ENCODE results near the gene SEMA4D.

Gene SEMA4D

DNA sequence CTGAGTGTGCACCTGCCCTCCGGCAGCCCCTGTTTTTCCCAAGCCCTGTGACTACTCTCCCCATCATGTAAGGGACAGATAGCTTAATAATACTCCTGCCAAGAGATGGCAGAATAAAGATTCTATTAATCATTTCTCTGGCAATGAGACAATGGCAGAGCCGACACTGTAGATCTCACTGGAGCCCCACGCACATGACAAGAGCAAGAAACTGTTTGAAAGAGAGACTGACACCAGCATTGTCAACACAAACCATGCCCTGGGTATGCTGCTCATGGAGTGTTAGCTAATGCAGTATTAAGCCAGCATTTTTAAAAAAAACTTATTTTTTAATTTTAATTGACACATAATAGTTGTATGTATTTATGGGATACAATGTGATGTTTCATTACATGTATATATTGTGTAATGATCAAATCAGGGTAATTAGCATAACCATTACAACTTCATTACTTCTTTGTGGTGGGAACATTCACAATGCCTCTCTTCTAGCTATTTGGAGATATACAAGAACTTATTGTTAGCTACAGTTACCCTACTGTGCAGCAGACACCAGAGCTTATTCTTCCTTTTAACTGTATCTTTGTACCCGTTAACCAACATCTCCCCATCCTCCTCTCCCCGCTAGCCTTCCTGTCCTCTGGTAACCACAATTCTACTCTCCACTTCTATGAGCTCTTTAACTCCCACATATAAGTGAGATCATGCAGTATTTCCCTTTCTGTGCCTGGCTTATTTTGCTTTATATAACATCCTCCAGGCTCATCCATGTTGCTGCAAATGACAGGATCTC lies 31.5 kb upstream of the SEMA4D start:
- DNase-seq (ENCODE audit: low read depth): no peak
- TF ChIP-seq, protein P1, sequence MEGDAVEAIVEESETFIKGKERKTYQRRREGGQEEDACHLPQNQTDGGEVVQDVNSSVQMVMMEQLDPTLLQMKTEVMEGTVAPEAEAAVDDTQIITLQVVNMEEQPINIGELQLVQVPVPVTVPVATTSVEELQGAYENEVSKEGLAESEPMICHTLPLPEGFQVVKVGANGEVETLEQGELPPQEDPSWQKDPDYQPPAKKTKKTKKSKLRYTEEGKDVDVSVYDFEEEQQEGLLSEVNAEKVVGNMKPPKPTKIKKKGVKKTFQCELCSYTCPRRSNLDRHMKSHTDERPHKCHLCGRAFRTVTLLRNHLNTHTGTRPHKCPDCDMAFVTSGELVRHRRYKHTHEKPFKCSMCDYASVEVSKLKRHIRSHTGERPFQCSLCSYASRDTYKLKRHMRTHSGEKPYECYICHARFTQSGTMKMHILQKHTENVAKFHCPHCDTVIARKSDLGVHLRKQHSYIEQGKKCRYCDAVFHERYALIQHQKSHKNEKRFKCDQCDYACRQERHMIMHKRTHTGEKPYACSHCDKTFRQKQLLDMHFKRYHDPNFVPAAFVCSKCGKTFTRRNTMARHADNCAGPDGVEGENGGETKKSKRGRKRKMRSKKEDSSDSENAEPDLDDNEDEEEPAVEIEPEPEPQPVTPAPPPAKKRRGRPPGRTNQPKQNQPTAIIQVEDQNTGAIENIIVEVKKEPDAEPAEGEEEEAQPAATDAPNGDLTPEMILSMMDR (IDR thresholded peaks at IDR 0.05; ENCODE audit: low read length, missing control alignments): no peak
- no peak overlapping the region for H3K4me3 ChIP-seq (replicated peaks; ENCODE audit: low read depth, low read length)

DNA sequence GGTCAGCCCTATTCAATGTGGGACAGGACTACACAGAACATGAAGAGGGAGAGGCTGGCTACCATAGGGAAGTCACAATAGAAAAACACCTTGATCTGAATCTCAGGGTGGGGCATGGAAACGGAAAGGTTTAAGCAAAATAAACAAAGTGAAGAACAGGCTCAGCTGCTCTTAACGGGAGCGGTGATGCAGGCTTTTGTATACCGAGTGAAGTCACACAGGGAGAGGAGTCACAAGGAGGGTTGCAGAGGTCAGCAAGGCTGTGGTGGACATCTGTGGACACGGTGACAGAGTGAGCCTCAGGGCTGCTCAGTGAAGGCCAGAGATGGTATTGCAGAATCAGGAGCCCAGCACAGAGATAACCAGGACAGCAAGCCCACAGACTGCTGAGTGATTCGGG lies 30.6 kb upstream of the SEMA4D start:
- H3K4me3 ChIP-seq (replicated peaks; ENCODE audit: low read depth, low read length): no peak overlapping the region
- TF ChIP-seq, protein P1 (IDR thresholded peaks at IDR 0.05; ENCODE audit: low read length, missing control alignments): no peak
- DNase-seq (ENCODE audit: low read depth): no peak

DNA sequence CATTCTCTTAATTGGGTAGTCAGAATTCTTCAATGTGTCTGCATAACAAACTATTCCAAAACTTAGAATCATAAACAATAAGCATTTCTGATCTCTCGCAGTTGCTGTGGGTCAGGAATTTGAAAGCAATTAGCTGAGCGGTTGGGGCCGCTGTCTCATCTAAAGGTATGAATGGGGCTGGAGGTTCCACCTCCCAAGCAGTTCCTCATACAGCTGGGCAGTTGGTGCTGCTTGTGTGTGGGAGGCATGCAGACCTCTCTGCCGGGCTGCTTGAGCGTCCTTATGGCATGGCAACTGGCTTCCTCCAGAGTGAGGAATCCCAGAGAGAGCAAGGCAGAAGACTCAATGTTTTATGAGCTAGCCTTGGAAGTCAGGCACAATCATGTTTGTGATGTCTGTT lies 30.2 kb upstream of the SEMA4D start:
- TF ChIP-seq, protein P1 (IDR thresholded peaks at IDR 0.05; ENCODE audit: low read length, missing control alignments): no peak
- no peak overlapping the region for H3K4me3 ChIP-seq (replicated peaks; ENCODE audit: low read depth, low read length)
- no peak for DNase-seq (ENCODE audit: low read depth)

DNA sequence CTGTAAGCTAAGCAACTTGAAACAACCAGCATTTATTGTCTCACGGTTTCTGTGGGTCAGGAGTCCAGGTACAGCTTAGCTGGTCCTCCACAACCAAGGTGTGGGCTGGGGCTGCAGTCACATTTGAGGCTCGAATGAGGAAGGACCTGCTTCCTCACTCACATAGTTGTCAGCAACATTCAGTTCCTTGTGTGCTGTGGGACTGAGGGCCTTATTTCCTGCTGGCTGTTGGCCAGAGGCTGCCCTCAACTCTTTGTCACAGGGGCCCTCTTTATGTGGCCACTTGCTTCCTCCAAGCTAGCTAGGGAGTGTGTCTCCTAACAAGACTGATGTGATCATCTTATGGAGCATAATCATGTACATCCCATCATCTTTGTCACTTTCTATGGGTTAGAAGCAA lies 29.2 kb upstream of the SEMA4D start:
- no peak overlapping the region for H3K4me3 ChIP-seq (replicated peaks; ENCODE audit: low read depth, low read length)
- no peak for DNase-seq (ENCODE audit: low read depth)

DNA sequence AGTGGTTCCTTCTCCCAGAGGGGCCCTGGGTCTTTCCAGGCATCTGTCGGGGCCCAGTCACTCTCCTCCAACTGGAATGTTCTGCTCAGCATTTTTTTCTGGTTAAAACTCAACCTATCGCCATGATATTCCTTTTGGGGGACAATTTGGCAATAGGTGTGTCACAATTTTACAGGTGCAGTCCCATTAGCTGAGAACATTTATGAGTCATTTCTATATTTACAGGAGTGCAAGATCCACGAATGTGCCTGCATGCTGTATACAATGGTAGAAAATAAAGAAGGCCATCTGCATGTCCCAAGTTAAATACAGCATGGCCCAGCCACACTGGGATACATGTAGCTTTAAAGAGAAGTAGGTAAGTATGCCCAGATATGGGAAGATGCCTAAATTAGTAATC lies 28.8 kb upstream of the SEMA4D start:
- no peak for DNase-seq (ENCODE audit: low read depth)
- H3K4me3 ChIP-seq (replicated peaks; ENCODE audit: low read depth, low read length): no peak overlapping the region
- TF ChIP-seq, protein P1 (IDR thresholded peaks at IDR 0.05; ENCODE audit: low read length, missing control alignments): no peak

More for the DNA sequence above, 29.2 kb upstream of the SEMA4D start:
- TF ChIP-seq, protein P1 (IDR thresholded peaks at IDR 0.05; ENCODE audit: low read length, missing control alignments): no peak

DNA sequence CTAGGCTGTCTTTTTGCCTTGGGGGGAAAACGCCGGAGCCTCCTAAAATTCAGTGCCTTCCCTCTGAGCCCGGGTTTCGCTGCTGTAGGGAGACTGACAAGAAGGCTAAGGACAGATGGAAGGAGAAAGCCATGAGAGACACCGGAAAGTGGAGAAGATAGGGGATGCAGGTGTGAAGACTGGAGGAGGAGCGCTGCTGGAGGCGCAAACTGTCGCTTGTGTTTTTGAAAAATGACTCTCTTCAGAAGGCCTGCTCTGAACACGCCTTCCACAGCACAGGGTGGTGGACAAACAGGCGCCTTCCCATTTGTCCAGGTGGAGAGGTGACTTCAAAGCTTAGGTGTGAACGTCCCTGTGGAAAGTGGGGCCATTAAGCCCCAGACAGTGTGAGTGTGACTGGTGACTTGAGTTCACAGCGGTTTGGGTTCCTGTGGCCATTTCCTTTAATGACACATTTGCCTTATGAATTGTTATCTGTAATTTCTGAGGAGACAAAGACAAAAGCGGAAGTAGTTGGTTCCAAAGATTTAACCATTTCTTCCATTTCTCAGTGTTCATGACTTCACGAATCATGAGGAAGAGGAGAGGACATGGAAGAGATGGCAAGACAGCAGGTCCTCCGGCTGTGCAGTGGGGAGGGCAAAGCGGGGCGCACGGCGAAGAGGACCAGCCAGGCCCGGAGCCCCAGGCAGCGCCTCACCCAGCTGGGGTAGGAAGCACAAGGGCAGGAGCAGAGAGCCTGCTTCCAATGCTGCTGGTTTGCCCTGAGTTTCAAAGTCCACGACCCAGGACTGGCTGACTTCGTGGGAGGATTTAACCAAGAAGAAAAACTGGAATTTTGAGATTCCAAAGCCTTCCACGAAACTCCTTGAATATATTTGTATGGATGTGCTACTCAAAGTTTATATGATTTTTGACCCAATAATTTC lies 27.8 kb upstream of the SEMA4D start:
- H3K4me3 ChIP-seq (replicated peaks; ENCODE audit: low read depth, low read length): no peak overlapping the region
- TF ChIP-seq, protein P1 (IDR thresholded peaks at IDR 0.05; ENCODE audit: low read length, missing control alignments): no peak
- DNase-seq (ENCODE audit: low read depth): no peak

Data from fibroblast of pulmonary artery (primary cell).